ENCODE data around the gene SCTR.

Gene SCTR

DNA sequence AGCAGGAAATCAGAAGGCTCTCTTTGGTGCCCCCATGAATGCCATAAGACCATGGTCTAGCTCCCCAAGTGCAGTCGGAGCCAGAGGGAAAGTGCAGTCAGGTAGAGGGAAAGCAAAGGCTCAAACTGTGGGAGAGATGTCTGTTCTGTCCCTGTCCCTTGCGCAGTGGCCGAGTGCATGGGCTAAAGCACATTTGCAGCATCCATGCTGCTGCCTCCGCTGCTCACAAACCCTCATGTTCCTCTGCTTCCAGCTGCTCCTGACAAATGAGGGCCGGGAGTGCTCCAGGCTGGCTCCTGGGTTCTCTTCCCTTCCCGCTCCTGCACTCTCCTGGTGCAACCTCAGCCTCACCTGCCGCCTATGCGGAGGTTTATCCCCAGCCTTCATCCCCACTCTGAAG is 34.2 kb downstream of the SCTR start:
- no peak overlapping the region for H3K4me3 Mint-ChIP-seq
- no peak overlapping the region for H3K27ac Mint-ChIP-seq
- TF ChIP-seq, protein P1, sequence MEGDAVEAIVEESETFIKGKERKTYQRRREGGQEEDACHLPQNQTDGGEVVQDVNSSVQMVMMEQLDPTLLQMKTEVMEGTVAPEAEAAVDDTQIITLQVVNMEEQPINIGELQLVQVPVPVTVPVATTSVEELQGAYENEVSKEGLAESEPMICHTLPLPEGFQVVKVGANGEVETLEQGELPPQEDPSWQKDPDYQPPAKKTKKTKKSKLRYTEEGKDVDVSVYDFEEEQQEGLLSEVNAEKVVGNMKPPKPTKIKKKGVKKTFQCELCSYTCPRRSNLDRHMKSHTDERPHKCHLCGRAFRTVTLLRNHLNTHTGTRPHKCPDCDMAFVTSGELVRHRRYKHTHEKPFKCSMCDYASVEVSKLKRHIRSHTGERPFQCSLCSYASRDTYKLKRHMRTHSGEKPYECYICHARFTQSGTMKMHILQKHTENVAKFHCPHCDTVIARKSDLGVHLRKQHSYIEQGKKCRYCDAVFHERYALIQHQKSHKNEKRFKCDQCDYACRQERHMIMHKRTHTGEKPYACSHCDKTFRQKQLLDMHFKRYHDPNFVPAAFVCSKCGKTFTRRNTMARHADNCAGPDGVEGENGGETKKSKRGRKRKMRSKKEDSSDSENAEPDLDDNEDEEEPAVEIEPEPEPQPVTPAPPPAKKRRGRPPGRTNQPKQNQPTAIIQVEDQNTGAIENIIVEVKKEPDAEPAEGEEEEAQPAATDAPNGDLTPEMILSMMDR (IDR thresholded peaks at IDR 0.05), result no peak
- H3K36me3 Mint-ChIP-seq (ENCODE audit: low read depth), result no peaks in the 10 kb centered on the region
- H3K4me1 Mint-ChIP-seq, result peaks cover 65% of the 10 kb centered on the region
- no peak for DNase-seq
- no peaks in the 10 kb centered on the region for H3K9me3 Mint-ChIP-seq
- H3K27me3 Mint-ChIP-seq (ENCODE audit: low read depth, poor library complexity), result peaks cover 14% of the 10 kb centered on the region

DNA sequence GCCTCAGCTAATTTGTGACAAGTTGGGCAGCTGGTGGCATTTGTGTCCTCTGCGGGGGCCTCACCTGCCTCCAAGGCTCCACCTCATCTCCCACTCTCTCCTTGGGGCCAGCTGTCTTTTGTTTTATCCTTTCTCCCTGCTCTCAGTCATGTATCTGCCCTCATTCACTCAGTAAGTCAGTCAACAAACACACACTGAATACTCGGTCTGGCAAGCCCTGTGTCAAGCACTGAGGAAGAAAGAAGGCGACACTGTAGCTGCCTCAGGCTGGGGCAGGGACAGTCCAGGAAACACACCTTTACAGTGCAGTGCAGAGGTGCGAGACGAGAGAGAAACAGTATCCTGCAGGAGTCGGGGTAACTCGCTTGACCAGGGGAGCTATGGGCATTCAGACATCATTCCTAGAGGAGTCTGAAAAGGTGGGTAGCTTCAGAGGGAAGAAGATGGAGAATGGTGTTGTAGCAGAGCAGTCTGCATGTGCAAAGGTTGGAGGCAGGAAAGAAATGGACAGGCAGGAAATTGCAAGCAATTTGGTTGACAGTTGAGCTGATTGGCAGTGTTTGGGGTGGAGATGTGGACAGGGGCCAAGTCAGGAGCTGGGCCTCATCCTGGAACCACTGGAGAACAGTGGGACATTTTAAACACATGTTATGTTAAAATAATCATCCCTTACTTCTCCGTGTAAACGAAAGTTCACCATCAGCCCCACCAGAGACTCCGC is 34.9 kb downstream of the SCTR start:
- Mint-ChIP-seq H3K27ac (no peak overlapping the region), H3K4me1 (peaks cover 68% of the 10 kb centered on the region), H3K9me3 (no peaks in the 10 kb centered on the region)

DNA sequence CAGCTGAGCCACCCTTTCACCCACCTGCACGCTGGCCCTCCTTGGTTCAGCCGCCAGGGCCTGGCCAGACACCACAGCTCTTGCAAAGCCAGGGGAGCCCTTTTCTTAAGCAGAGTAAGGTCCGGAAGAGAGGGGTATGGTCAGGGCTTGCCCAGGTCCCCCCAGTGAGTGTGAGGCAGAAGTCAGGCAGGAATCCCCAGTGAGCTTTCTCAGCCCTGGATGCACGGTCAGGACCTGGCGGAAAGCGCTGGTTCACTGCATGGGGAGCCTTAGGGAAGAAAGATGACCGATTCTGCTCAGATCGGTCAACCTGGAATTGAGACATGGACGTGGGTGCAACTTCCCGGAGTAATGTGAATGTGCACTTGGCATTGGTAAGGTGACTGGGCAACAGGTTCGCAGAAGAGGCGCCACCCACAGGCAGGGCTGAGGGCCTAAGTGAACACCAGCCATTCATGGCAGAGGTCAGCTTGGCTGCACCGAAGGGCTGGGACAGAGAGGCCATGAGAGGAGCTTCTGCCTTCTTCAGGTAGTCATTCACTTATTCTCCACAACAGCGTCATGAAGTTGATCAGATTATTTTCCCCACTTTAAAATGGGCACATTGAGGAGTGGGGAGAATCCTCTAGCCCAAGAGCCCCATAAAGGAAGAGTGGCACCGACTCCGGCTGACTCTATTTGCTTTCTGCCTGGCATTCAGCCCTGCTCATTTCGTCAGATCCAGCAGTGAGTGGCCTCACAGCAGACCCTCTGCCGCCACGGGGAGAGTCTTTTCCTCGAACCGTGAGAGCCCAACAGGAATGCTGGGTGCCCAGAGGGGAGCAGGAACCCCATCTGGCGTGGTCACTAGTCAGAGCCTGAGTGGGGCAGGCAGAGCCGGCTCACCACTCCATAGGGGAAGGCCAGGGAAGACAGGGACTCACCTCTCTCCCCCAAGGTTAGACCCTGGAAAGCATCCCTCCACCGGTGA is 35.8 kb downstream of the SCTR start:
- DNase-seq, result no peak
- no peaks in the 10 kb centered on the region for H3K36me3 Mint-ChIP-seq (ENCODE audit: low read depth)
- H3K27me3 Mint-ChIP-seq (ENCODE audit: low read depth, poor library complexity), result peaks cover 7% of the 10 kb centered on the region
- H3K4me1 Mint-ChIP-seq, result peaks cover 76% of the 10 kb centered on the region
- no peaks in the 10 kb centered on the region for H3K9me3 Mint-ChIP-seq
- TF ChIP-seq, protein P1 (IDR thresholded peaks at IDR 0.05), result no peak
- no peak overlapping the region for H3K27ac Mint-ChIP-seq
- H3K4me3 Mint-ChIP-seq, result no peak overlapping the region

More for the DNA sequence above, 34.9 kb downstream of the SCTR start:
- H3K27me3 Mint-ChIP-seq (ENCODE audit: low read depth, poor library complexity), result peaks cover 10% of the 10 kb centered on the region
- no peak for DNase-seq
- TF ChIP-seq, protein P1 (IDR thresholded peaks at IDR 0.05), result no peak
- H3K4me3 Mint-ChIP-seq, result no peak overlapping the region
- H3K36me3 Mint-ChIP-seq (ENCODE audit: low read depth), result no peaks in the 10 kb centered on the region

DNA sequence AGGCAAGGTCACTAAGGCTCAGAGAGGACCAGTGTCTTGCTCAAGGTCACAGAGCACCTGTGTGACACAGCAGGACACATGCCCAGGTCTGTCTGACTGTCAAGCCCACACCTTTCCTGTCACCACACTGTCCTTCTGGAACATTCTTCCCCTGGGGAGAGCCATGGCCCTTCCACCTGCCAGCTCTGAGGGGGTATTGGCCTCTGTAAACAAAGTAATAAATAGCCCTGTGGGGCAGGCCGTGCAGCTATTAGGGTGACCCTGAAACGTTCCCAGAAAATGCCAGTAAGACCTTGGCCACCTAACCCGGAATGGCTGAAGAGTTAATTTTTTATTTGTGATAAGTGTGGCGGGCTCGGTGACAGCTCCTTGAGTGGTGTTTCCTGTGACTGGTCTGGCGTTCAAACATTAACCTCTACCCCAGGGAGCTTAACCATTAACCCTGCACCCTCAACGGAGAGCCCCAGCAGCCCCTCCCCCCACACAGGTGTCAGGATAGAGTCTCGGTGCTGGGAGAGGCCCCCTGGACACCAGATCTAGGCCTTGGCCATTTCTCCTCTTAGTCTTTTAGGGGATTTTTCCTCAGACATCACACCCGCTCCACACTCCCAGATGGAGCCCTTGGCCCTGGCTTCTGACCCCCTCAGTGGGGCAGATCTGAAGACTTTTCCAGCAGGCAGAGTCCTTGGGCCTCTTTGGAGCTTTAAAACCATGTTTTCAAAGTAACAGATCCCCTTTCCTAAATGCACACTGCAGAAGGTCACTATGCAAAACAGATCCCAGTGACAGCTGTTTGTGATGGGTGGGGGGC is 36.6 kb downstream of the SCTR start:
- Mint-ChIP-seq H3K4me3 (no peak overlapping the region), H3K27me3 (ENCODE audit: low read depth, poor library complexity) (peaks cover 6% of the 10 kb centered on the region), H3K9me3 (no peaks in the 10 kb centered on the region), H3K4me1 (peaks cover 84% of the 10 kb centered on the region), H3K36me3 (ENCODE audit: low read depth) (no peaks in the 10 kb centered on the region), H3K27ac (peak overlapping the region; percentile 49)
- TF ChIP-seq, protein P1 (IDR thresholded peaks at IDR 0.05), result no peak
- DNase-seq, result no peak

DNA sequence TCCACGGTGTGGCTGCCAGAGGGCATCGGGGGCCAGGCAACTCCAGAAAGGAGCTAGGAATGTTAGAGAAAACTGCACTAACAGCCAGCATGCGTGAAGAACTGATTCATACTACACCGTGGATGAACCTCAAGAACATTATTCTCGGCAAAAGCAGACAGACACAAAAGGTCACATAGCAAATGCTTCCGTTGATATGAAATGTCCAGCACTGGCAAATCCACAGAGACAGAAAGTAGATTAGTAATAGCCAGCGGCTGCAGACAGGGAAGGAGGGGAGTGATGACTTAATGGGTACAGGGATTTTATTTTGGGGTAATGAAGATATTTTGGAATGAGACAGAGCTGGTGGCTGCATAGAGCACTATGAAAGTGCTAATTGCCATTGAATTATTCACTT is 37.4 kb downstream of the SCTR start:
- peaks cover 82% of the 10 kb centered on the region for H3K4me1 Mint-ChIP-seq
- no peak overlapping the region for H3K4me3 Mint-ChIP-seq
- H3K27ac Mint-ChIP-seq, result no peak overlapping the region
- TF ChIP-seq, protein P1 (IDR thresholded peaks at IDR 0.05), result no peak
- no peaks in the 10 kb centered on the region for H3K36me3 Mint-ChIP-seq (ENCODE audit: low read depth)
- H3K27me3 Mint-ChIP-seq (ENCODE audit: low read depth, poor library complexity), result peaks cover 6% of the 10 kb centered on the region
- DNase-seq, result no peak
- no peaks in the 10 kb centered on the region for H3K9me3 Mint-ChIP-seq
